ENCODE results near the gene PRCD. TPM values are rescaled to one million over a fixed set of nuclear protein-coding genes. Genes with fewer than 3 reads are reported as not detected.
"Not testable (repeated sequence)": the region's sequence is repeated elsewhere in the genome, so short reads cannot be mapped to it uniquely, and the experiment has no call there.

Gene PRCD
- polyA plus RNA-seq, 1 of the 3 experiments (the other 2 are of a cell fraction): 2.2 TPM

GRCh38 chr17:76558198-76559095 is 18.6 kb downstream of the PRCD start:
- peak overlapping the region; percentile 83 to 92 for H3K4me3 ChIP-seq (ENCODE audit: low read depth in 2 of 2, low read length in 1 of 2)
- TF ChIP-seq MXI1 (IDR thresholded peaks at IDR 0.05; ENCODE audit: low read depth, low read length) (peak; percentile 89), SMC3 (IDR thresholded peaks at IDR 0.05; ENCODE audit: low read depth, low read length) (peak; percentile 61), FOXM1 (IDR thresholded peaks at IDR 0.05; ENCODE audit: low read depth) (no peak), RAD21 (IDR thresholded peaks at IDR 0.05; ENCODE audit: low read length) (peak; percentile 80), ZBTB33 (IDR thresholded peaks at IDR 0.05; ENCODE audit: borderline replicate concordance, low read depth) (no peak), IRF3 (IDR thresholded peaks at IDR 0.05; ENCODE audit: low read depth, low read length) (no peak), REST (IDR thresholded peaks at IDR 0.05; ENCODE audit: low read depth, low read length) (no peak), SIN3A (IDR thresholded peaks at IDR 0.05; ENCODE audit: borderline replicate concordance, low read depth, low read length) (peak; percentile 66; the same call in 1 of the 2 replicates), YY1 (IDR thresholded peaks at IDR 0.05; ENCODE audit: low read depth) (no peak), CTCF (IDR thresholded peaks at IDR 0.05) (peak; percentile 81)
- ChIA-PET POLR2A (interaction anchor here (0.7 to 4.4 kb wide), 9 partner anchors 9 to 168 kb away, joined by 3 to 49 read pairs (median 4); partner anchors contain the start of gene JMJD6), CTCF (interaction anchor here (0.6 to 14.5 kb wide), 54 partner anchors 9 to 291 kb away, joined by 3 to 319 read pairs (median 7); partner anchors contain the start of genes JMJD6, METTL23, MXRA7 and PRCD)
- H4K20me1 ChIP-seq (ENCODE audit: insufficient read depth): peaks cover 43% of the 10 kb centered on the region
- H3K4me2 ChIP-seq: peak overlapping the region; percentile 79
- peak overlapping the region; percentile 71 to 89 for H3K27ac ChIP-seq (ENCODE audit: low read depth in 2 of 2, low read length in 1 of 2)
- peak; percentile 69 for DNase-seq
- peak overlapping the region; percentile 45 for H2AFZ ChIP-seq (ENCODE audit: low read depth)
- H3K4me1 ChIP-seq (ENCODE audit: control insufficient read depth in 1 of 2, insufficient read depth in 2 of 2, low read depth in 1 of 2, low read length in 1 of 2): peaks cover 30 to 38% of the 10 kb centered on the region in 2 experiments
- peaks cover 53% of the 10 kb centered on the region for H3K79me2 ChIP-seq (ENCODE audit: insufficient read depth)
- H3K9ac ChIP-seq: peak overlapping the region; percentile 89
- no peaks in the 10 kb centered on the region for H3K9me3 ChIP-seq
- peaks cover 30% of the 10 kb centered on the region for H3F3A ChIP-seq (replicated peaks; ENCODE audit: insufficient read depth)
- peaks cover 17 to 28% of the 10 kb centered on the region in 2 experiments for H3K36me3 ChIP-seq (replicated peaks in 1 of 2; ENCODE audit: control insufficient read depth in 1 of 2, insufficient read depth in 2 of 2, low read length in 1 of 2)
- H3K27me3 ChIP-seq (ENCODE audit: insufficient read depth): no peaks in the 10 kb centered on the region
- no peaks in the 10 kb centered on the region for H3K9me2 ChIP-seq
- 2% methylated on average over 14 of the region's 14 CpGs for WGBS (ENCODE audit: low lambda C conversion rate)

GRCh38 chr17:76559460-76559859 is 19.6 kb downstream of the PRCD start:
- not testable (repeated sequence) for H3K9me3 ChIP-seq; H2AFZ ChIP-seq (ENCODE audit: low read depth); H3K9me2 ChIP-seq; DNase-seq; H3K9ac ChIP-seq; H3K27me3 ChIP-seq (ENCODE audit: insufficient read depth)
- POLR2A ChIA-PET: interaction anchor here (1.2 to 4.4 kb wide), 4 partner anchors 8 to 64 kb away, joined by 3 to 49 read pairs (median 12); a partner anchor contains a TSS
- peaks cover 44% of the 10 kb centered on the region for H4K20me1 ChIP-seq (ENCODE audit: insufficient read depth)
- H3K79me2 ChIP-seq (ENCODE audit: insufficient read depth): peaks cover 53% of the 10 kb centered on the region
- H3K36me3 ChIP-seq (replicated peaks in 1 of 2; ENCODE audit: control insufficient read depth in 1 of 2, insufficient read depth in 2 of 2, low read length in 1 of 2): peaks cover 19 to 29% of the 10 kb centered on the region in 2 experiments
- 89% methylated on average over 7 of the region's 7 CpGs for WGBS (ENCODE audit: low lambda C conversion rate)
- H3K27ac ChIP-seq (ENCODE audit: low read depth in 2 of 2, low read length in 1 of 2): peak overlapping the region in 1 of 2 experiments; percentile 35; a peak in 1 of 4 replicates
- H3K4me3 ChIP-seq (ENCODE audit: low read depth in 2 of 2, low read length in 1 of 2): peak overlapping the region in 1 of 2 experiments; percentile 92; a peak in 1 of 4 replicates
- CTCF ChIA-PET: interaction anchor here (1.0 to 14.5 kb wide), 15 partner anchors 10 to 153 kb away, joined by 3 to 319 read pairs (median 33); partner anchors contain the start of genes MXRA7, PRCD and ST6GALNAC2
- H3K4me1 ChIP-seq (ENCODE audit: control insufficient read depth in 1 of 2, insufficient read depth in 2 of 2, low read depth in 1 of 2, low read length in 1 of 2): peaks cover 30 to 31% of the 10 kb centered on the region in 2 experiments
- H3K4me2 ChIP-seq: peak overlapping the region; percentile 79
- H3F3A ChIP-seq (replicated peaks; ENCODE audit: insufficient read depth): peaks cover 33% of the 10 kb centered on the region

Measured in SK-N-SH (cell line).